ENCODE data around the gene CEMIP. TPM values are rescaled to one million over a fixed set of nuclear protein-coding genes. Genes with fewer than 3 reads are reported as not detected.

CEMIP gene
- polyA plus RNA-seq, 1 of the 3 experiments (the other 2 are of a cell fraction) = 27.8 TPM

GRCh38 chr15:80997692-80998091 is 218.5 kb downstream of the CEMIP start:
- no peaks in the 10 kb centered on the region for H3K27me3 ChIP-seq (ENCODE audit: insufficient read depth)
- H4K20me1 ChIP-seq (ENCODE audit: insufficient read depth) = peaks cover 5% of the 10 kb centered on the region
- H3K4me1 ChIP-seq (ENCODE audit: control insufficient read depth in 1 of 2, insufficient read depth in 2 of 2, low read depth in 1 of 2, low read length in 1 of 2) = peaks cover 1 to 10% of the 10 kb centered on the region in 2 experiments; a peak in 3 of 4 replicates
- no peak overlapping the region for H3K9ac ChIP-seq
- ChIA-PET CTCF (interaction anchor here (1.1 to 1.2 kb wide), 2 partner anchors 108 to 269 kb away, joined by 3 to 5 read pairs; no protein-coding TSS in a partner anchor), POLR2A (no interaction called here)
- H3F3A ChIP-seq (replicated peaks; ENCODE audit: insufficient read depth) = peaks cover 11% of the 10 kb centered on the region
- DNase-seq = no peak
- H3K27ac ChIP-seq (ENCODE audit: low read depth in 2 of 2, low read length in 1 of 2) = no peak overlapping the region
- no peaks in the 10 kb centered on the region for H3K9me2 ChIP-seq
- no peak overlapping the region for H3K4me2 ChIP-seq
- H3K4me3 ChIP-seq (ENCODE audit: low read depth in 2 of 2, low read length in 1 of 2) = no peak overlapping the region
- no peaks in the 10 kb centered on the region for H3K9me3 ChIP-seq
- no peak overlapping the region for H2AFZ ChIP-seq (ENCODE audit: low read depth)
- no peak for TF ChIP-seq RCOR1 (IDR thresholded peaks at IDR 0.05; ENCODE audit: low read length)
- TF ChIP-seq USF1 (IDR thresholded peaks at IDR 0.05; ENCODE audit: borderline replicate concordance, low read depth) = no peak
- TF ChIP-seq RXRA (IDR thresholded peaks at IDR 0.05; ENCODE audit: borderline replicate concordance, low read depth) = no peak
- TF ChIP-seq EZH2phosphoT487 (IDR thresholded peaks at IDR 0.05; ENCODE audit: borderline replicate concordance, low read depth) = no peak
- H3K79me2 ChIP-seq (ENCODE audit: insufficient read depth) = peaks cover 18% of the 10 kb centered on the region
- WGBS (ENCODE audit: low lambda C conversion rate) = 100% methylated on average over 1 of the region's 1 CpG
- peaks cover 0 to 1% of the 10 kb centered on the region in 2 experiments for H3K36me3 ChIP-seq (replicated peaks in 1 of 2; ENCODE audit: control insufficient read depth in 1 of 2, insufficient read depth in 2 of 2, low read length in 1 of 2)

GRCh38 chr15:80998251-80998650 is 219.1 kb downstream of the CEMIP start:
- CTCF ChIA-PET = interaction anchor here (0.7 kb wide), 1 partner anchor 9 kb away, joined by 3 read pairs; no protein-coding TSS in a partner anchor

GRCh38 chr15:80999623-81000036 is 220.5 kb downstream of the CEMIP start:
- H3K4me1 ChIP-seq (ENCODE audit: control insufficient read depth in 1 of 2, insufficient read depth in 2 of 2, low read depth in 1 of 2, low read length in 1 of 2) = peaks cover 9 to 16% of the 10 kb centered on the region in 2 experiments; a peak in 3 of 4 replicates
- H3K9me2 ChIP-seq = no peaks in the 10 kb centered on the region
- peaks cover 11% of the 10 kb centered on the region for H3F3A ChIP-seq (replicated peaks; ENCODE audit: insufficient read depth)
- no peak overlapping the region for H3K27ac ChIP-seq (ENCODE audit: low read depth in 2 of 2, low read length in 1 of 2)
- H2AFZ ChIP-seq (ENCODE audit: low read depth) = no peak overlapping the region
- peak overlapping the region; percentile 91 for H3K4me2 ChIP-seq
- H3K27me3 ChIP-seq (ENCODE audit: insufficient read depth) = no peaks in the 10 kb centered on the region
- DNase-seq = no peak
- H4K20me1 ChIP-seq (ENCODE audit: insufficient read depth) = peaks cover 24% of the 10 kb centered on the region
- H3K4me3 ChIP-seq (ENCODE audit: low read depth in 2 of 2, low read length in 1 of 2) = peak overlapping the region; percentile 89 to 97; a peak in 3 of 4 replicates
- peaks cover 37% of the 10 kb centered on the region for H3K79me2 ChIP-seq (ENCODE audit: insufficient read depth)
- ChIA-PET CTCF (no interaction called here), POLR2A (interaction anchor here (1.3 kb wide), 1 partner anchor 9 kb away, joined by 8 read pairs; no protein-coding TSS in a partner anchor)
- peak overlapping the region; percentile 96; the same call in 1 of the 2 replicates for H3K9ac ChIP-seq
- H3K9me3 ChIP-seq = no peaks in the 10 kb centered on the region
- H3K36me3 ChIP-seq (replicated peaks in 1 of 2; ENCODE audit: control insufficient read depth in 1 of 2, insufficient read depth in 2 of 2, low read length in 1 of 2) = peaks cover 13 to 16% of the 10 kb centered on the region in 2 experiments
- WGBS (ENCODE audit: low lambda C conversion rate) = 79% methylated on average over 13 of the region's 13 CpGs
- no peak for TF ChIP-seq RAD21 (IDR thresholded peaks at IDR 0.05; ENCODE audit: low read length)
- TF ChIP-seq EP300 (IDR thresholded peaks at IDR 0.05; ENCODE audit: borderline replicate concordance in 1 of 2, low read depth in 1 of 2, low read length in 1 of 2) = no peak
- no peak for TF ChIP-seq RXRA (IDR thresholded peaks at IDR 0.05; ENCODE audit: borderline replicate concordance, low read depth)
- no peak for TF ChIP-seq FOXJ3 (CRISPR knock-in tag; IDR thresholded peaks at IDR 0.05)
- no peak for TF ChIP-seq RFX5 (IDR thresholded peaks at IDR 0.05; ENCODE audit: low read length)
- no peak for TF ChIP-seq TEAD4 (IDR thresholded peaks at IDR 0.05; ENCODE audit: borderline replicate concordance, insufficient read depth)
- TF ChIP-seq, protein P1, sequence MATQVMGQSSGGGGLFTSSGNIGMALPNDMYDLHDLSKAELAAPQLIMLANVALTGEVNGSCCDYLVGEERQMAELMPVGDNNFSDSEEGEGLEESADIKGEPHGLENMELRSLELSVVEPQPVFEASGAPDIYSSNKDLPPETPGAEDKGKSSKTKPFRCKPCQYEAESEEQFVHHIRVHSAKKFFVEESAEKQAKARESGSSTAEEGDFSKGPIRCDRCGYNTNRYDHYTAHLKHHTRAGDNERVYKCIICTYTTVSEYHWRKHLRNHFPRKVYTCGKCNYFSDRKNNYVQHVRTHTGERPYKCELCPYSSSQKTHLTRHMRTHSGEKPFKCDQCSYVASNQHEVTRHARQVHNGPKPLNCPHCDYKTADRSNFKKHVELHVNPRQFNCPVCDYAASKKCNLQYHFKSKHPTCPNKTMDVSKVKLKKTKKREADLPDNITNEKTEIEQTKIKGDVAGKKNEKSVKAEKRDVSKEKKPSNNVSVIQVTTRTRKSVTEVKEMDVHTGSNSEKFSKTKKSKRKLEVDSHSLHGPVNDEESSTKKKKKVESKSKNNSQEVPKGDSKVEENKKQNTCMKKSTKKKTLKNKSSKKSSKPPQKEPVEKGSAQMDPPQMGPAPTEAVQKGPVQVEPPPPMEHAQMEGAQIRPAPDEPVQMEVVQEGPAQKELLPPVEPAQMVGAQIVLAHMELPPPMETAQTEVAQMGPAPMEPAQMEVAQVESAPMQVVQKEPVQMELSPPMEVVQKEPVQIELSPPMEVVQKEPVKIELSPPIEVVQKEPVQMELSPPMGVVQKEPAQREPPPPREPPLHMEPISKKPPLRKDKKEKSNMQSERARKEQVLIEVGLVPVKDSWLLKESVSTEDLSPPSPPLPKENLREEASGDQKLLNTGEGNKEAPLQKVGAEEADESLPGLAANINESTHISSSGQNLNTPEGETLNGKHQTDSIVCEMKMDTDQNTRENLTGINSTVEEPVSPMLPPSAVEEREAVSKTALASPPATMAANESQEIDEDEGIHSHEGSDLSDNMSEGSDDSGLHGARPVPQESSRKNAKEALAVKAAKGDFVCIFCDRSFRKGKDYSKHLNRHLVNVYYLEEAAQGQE (IDR thresholded peaks at IDR 0.05; ENCODE audit: low read depth, low read length) = no peak
- no peak for TF ChIP-seq FOXM1 (IDR thresholded peaks at IDR 0.05; ENCODE audit: low read depth)

More at GRCh38 chr15:80998251-80998650, 219.1 kb downstream of the CEMIP start:
- WGBS (ENCODE audit: low lambda C conversion rate) = 100% methylated on average over 1 of the region's 1 CpG
- H3K9ac ChIP-seq = no peak overlapping the region
- peaks cover 3 to 5% of the 10 kb centered on the region in 2 experiments for H3K36me3 ChIP-seq (replicated peaks in 1 of 2; ENCODE audit: control insufficient read depth in 1 of 2, insufficient read depth in 2 of 2, low read length in 1 of 2)
- TF ChIP-seq POLR2AphosphoS5 (IDR thresholded peaks at IDR 0.05; ENCODE audit: low read depth, low read length) (no peak), USF1 (IDR thresholded peaks at IDR 0.05; ENCODE audit: borderline replicate concordance, low read depth) (0 out of 2 replicates have a peak, but pooled peaks have one; percentile 12), NFIC (IDR thresholded peaks at IDR 0.05; ENCODE audit: borderline replicate concordance) (no peak), EP300 (IDR thresholded peaks at IDR 0.05; ENCODE audit: borderline replicate concordance in 1 of 2, low read depth in 1 of 2, low read length in 1 of 2) (no peak)
- H3K4me1 ChIP-seq (ENCODE audit: control insufficient read depth in 1 of 2, insufficient read depth in 2 of 2, low read depth in 1 of 2, low read length in 1 of 2) = peaks cover 5 to 14% of the 10 kb centered on the region in 2 experiments; a peak in 3 of 4 replicates
- H3K4me2 ChIP-seq = no peak overlapping the region
- peaks cover 11% of the 10 kb centered on the region for H4K20me1 ChIP-seq (ENCODE audit: insufficient read depth)
- POLR2A ChIA-PET = no interaction called here
- no peaks in the 10 kb centered on the region for H3K9me3 ChIP-seq
- peaks cover 23% of the 10 kb centered on the region for H3K79me2 ChIP-seq (ENCODE audit: insufficient read depth)
- H3F3A ChIP-seq (replicated peaks; ENCODE audit: insufficient read depth) = peaks cover 11% of the 10 kb centered on the region
- H2AFZ ChIP-seq (ENCODE audit: low read depth) = no peak overlapping the region
- no peak overlapping the region for H3K27ac ChIP-seq (ENCODE audit: low read depth in 2 of 2, low read length in 1 of 2)
- H3K4me3 ChIP-seq (ENCODE audit: low read depth in 2 of 2, low read length in 1 of 2) = no peak overlapping the region
- no peaks in the 10 kb centered on the region for H3K9me2 ChIP-seq
- no peaks in the 10 kb centered on the region for H3K27me3 ChIP-seq (ENCODE audit: insufficient read depth)
- no peak for DNase-seq
